Cardiac fibroblast (primary cell): ENCODE measurements around the gene SLC12A3.
A peak's percentile ranks its signal among the peaks of the same experiment; 100 is the strongest.

Experiments
- DNase-seq, 2 donors: peaks; one replicate each; pipeline versions ENCODE4 v3.0.0 to v3.0.0-alpha.2; 2010; ENCODE audit warnings: low read depth in 2 of 2
- H3K4me3 ChIP-seq, 2 donors: replicated peaks in 1 of 2; 1 replicate in 1 of 2; 2 replicates in 1 of 2; pipeline ENCODE4 v1.5.1; 2011; ENCODE audit warnings: low read depth in 2 of 2, low read length in 2 of 2, mild to moderate bottlenecking in 2 of 2, moderate library complexity in 1 of 2
- CTCF ChIP-seq: IDR thresholded peaks from one replicate; pipeline ENCODE4 v1.5.1; 2011; ENCODE audit warnings: low read depth, mild to moderate bottlenecking, low read length, inconsistent platforms

The SLC12A3 gene

GRCh38 chr16:56929639-56930038, 64.6 kb downstream of the SLC12A3 start:
- no peak for TF ChIP-seq CTCF
- no peak for DNase-seq
- no peak overlapping the region for H3K4me3 ChIP-seq

DNA sequence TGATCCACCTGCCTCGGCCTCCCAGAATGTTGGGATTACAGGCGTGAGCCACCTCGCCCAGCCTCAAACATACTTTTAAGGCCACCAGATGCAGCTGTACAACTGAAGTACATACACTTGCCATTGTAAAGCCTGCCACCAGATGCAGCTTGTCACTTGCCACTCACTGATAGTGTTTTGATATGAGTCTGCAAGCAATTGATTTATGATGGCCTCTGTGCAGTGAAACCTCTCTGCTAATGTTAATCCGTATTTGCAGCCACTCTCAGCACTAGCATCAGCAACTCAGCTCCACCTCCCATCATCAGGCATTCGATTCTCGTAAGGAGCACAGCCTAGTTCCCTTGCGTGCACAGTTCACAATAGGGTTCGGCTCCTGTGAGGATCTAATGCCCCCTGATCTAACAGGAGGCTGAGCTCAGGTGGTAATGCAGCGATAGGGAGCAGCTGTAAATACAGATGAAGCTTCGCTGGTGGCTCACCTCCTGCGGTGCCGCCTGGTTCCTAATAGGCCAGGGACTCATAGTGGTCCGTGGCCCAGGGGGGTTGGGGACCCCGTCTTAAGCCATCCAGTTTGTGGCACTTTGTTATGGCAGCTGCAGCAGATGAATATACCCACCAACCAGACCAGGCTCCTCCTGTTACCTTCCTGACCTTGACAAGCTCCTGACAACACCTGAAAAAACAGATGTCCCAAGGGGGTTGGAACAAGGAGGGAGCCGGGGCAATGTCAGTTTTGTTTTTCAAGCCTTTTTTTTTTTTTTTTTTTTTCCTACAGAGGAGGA, 65.7 kb downstream of the SLC12A3 start:
- TF ChIP-seq CTCF = no peak
- DNase-seq = no peak
- no peak overlapping the region for H3K4me3 ChIP-seq

DNA sequence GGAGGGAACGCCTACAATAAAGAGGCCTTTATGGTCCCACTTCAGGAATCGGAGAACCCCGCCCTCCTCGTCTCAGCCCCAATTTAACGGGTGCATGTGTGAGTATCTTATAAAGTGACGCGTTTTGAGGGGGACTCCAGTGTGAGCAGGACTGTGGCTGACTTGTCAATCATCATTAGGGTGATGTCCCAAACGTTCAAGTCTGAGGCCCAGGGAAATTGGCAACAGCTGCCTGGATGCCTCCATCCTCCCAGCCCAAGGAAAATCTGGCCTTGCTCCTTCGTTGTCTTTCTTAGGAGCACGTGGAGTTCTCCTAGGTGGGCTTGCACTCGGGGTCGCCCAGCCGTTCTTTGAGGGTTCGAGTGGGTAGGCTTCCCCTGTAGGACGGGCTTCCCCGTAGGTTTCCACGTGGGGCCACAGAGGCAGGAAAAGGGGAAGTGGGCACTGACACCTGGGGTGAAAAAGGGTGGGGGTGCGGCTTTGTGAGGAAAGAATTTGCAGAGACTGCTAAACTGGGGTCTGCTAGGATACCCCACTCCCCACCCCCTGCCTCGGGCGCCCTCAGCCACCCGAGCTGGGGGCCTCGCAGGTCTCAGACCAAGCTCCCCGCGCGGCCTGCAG, 66.4 kb downstream of the SLC12A3 start:
- DNase-seq = no peak
- TF ChIP-seq CTCF = no peak
- H3K4me3 ChIP-seq = peak overlapping the region; percentile 30 to 35

DNA sequence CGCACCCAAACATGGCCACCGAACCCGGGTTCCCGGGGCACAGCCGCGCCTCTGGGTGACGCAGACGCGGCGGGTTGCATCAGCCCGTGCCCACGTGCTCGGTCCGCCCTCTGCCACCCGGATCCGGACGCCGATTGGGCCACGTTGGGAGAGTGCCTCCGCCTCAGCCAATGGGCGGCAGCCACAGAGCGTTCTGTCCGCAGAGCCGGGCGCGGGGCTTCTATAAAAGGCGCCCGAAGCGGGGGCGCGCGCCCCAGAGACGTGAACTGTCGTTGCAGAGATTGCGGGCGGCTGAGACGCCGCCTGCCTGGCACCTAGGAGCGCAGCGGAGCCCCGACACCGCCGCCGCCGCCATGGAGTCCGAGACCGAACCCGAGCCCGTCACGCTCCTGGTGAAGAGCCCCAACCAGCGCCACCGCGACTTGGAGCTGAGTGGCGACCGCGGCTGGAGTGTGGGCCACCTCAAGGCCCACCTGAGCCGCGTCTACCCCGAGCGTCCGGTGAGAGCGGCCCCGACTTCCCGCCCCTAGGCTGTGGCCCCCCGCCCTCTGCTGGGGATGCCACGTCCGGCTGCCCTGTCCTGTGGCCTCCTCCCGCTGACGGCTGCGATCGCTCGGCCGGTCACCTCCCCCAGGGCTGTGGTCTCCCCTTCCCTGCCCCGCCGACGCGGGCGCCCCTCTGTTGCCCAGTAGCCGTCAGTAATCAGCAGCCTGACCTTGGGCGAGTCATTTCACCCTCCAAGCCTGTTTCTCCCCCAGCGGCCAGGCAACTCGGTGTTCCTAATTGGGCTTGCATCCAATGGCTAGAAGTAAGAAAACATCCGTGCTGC, 67.1 kb downstream of the SLC12A3 start, which contains the start of gene HERPUD1:
Gene HERPUD1, plus strand, starts transcription at position 251 of the 829 bp plus-strand sequence. Its CDS starts 103 bp downstream, at position 354.
- DNase-seq = peak; percentile 98 to 99
- H3K4me3 ChIP-seq = peak within 1 kb of the TSS; percentile 96 to 98
- peak; percentile 2 for TF ChIP-seq CTCF

GRCh38 chr16:56932721-56933619, 68.0 kb downstream of the SLC12A3 start:
- DNase-seq = peak; percentile 84 to 86
- peak overlapping the region; percentile 96 to 98 for H3K4me3 ChIP-seq

More at GRCh38 chr16:56932721-56933619, 68.0 kb downstream of the SLC12A3 start:
- TF ChIP-seq CTCF = no peak
